Measurements from ENCODE around the gene LCN15.
"Not testable (repeated sequence)": the region's sequence is repeated elsewhere in the genome, so short reads cannot be mapped to it uniquely, and the experiment has no call there.

LCN15 gene

DNA sequence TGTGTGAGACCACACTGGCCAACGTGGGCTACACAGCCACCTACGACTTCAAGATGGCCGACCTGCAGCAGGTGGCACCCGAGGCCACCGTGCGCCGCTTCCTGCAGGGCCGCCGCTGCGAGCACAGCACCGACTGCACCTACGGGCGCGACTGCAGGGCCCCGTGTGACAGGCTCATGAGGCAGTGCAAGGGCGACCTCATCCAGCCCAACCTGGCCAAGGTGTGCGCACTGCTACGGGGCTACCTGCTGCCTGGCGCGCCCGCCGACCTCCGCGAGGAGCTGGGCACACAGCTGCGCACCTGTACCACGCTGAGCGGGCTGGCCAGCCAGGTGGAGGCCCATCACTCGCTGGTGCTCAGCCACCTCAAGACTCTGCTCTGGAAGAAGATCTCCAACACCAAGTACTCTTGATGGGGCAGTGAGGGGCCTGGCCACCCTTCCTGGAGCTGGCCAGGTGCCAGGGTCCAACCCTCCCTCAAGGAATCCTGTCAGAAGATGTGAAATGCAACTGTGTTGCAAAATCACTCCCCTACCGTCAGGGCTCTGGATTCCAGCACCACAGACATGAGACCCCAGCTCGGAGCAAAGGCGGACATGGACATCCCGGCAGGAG, 40.8 kb downstream of the LCN15 start:
- in situ Hi-C loops (cut with MboI; ENCODE audit: low sequenced_read_pairs): no loop called here

DNA sequence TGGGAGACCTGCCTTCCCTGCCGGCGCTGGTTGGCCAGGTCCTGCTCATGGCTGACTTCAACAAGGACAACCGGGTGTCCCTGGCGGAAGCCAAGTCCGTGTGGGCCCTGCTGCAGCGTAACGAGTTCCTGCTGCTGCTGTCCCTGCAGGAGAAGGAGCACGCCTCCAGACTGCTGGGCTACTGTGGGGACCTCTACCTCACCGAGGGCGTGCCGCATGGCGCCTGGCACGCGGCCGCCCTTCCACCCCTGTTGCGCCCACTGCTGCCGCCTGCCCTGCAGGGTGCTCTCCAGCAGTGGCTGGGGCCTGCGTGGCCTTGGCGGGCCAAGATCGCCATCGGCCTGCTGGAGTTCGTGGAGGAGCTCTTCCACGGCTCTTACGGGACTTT, 41.4 kb downstream of the LCN15 start:
- in situ Hi-C loops (cut with MboI; ENCODE audit: low sequenced_read_pairs): no loop called here

DNA sequence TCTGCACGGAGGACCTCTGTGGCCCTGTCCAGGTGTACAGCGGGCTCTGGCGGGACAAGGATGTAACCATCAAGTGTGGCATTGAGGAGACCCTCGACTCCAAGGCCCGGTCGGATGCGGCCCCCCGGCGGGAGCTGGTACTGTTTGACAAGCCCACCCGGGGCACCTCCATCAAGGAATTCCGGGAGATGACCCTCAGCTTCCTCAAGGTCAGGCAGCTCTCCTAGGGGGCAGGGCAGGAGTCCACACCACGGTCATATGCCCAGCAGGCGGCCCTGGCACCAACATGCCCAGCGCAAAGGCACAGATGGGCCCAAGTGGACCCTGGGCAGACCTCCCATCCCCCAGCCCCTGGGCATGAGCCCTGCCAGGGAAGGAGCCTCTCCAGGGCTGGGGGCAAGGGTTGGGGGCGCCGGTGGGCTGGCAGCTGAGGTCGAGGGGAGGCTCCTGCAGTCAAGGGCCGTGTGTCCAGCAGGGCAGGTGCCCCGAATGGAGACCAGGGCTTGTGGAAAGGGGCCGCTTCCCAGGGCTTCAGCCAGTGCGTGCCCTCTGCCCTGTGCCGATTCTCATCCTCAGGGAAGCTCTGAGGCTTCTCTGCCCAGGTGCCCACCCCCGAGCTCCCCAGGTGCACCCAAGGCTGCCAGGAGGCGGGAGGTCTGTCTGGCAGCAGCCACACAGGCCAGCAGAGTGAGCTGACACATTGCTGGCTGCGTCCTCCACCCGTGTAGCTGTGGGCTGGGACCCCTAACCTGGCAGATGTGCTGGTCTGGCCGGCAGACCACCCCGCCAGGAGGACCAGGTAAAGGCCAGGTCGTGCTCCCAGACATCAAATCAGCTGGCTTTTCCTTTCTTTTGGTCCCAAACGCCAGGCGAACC, 42.0 kb downstream of the LCN15 start:
- in situ Hi-C loops (cut with MboI; ENCODE audit: low sequenced_read_pairs): no loop called here

DNA sequence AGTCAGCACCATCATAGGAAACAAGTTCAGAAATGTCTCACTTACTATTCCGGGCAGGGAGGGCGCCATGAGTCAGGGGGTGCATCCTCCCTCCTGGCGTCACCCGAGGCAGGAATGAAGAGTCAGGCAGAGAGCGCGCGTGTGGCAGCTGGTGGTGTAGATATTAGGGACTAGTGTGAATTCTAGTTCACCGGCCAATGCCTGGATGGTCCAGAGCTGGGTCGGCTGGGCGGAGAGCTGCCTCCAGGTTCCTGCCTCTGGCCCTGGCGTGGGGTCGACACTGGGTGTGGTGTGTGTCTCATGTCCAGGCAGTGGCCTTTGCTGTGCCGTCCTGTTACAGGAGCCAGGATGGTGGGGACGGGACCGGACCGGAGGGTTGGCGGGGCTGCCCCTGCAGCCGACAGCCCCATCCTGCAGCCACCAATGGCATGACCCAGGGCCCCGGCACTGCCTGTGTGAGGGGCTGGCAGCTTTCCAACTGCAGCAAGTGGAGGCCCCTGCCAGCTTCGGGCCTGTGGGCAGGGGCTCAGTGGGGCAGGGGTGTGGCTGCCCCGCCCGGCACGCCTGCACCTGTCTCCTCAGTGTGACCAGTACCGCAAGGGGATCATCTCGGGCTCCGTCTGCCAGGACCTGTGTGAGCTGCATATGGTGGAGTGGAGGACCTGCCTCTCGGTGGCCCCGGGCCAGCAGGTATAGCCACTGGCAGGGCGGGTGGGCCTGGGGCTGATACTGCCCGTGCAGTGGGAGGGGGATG, 42.8 kb downstream of the LCN15 start:
- in situ Hi-C loops (cut with MboI; ENCODE audit: low sequenced_read_pairs): no loop called here

DNA sequence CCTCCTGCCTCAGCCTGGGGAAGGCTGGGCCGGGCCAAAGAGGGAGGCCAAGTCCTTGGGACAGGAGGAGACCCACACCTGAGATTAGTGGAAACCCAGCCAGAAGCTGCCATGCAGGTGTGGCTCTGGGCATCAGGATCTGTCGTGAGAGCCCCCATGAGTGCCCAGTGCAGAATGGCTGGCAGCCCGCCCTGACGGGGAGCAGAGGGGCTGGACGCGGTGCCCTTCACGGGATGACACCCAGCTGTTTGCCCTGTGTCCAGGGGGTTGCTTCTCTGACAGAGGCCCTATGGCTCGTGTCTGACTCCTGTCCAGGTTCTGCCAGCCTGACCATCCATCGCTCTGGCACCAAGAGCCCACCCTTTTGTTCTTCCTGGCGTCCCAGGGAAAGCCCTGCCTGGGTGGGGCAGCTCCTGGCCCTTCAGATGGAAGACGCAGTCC, 43.4 kb downstream of the LCN15 start:
- in situ Hi-C loops (cut with MboI; ENCODE audit: low sequenced_read_pairs): no loop called here

DNA sequence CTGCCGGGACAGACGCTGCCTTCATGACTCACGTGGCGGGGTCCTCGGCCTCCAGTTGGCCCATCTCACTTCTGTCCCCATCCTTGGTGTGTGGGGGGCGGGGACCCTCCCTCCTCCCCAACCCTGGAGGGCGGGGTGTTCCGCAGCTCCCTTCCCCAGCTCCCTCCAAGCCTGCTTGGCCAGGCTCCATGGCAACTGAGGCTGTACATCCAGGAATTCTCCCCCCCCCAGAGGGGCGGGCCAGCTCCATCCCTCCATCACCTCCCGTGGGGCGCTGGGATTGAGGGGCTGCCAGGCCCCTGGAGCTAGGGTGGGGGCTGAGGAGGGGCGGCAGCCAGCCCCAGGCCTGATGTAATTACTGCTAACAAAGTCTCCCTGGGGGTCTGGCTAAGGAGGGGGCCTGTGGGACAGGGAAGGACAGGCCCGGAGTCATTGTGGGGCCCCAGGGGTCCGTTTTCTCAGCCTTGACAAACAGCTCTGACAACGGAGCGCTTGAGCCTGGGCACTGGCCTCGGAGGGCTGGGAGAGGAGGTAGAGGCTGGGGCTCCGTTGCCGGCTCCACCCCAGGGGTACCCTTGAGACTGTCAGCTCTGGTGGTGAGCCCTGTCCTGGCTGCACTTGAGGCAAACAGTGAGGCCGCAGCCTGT, 43.9 kb downstream of the LCN15 start:
- in situ Hi-C loops (cut with MboI; ENCODE audit: low sequenced_read_pairs): no loop called here

DNA sequence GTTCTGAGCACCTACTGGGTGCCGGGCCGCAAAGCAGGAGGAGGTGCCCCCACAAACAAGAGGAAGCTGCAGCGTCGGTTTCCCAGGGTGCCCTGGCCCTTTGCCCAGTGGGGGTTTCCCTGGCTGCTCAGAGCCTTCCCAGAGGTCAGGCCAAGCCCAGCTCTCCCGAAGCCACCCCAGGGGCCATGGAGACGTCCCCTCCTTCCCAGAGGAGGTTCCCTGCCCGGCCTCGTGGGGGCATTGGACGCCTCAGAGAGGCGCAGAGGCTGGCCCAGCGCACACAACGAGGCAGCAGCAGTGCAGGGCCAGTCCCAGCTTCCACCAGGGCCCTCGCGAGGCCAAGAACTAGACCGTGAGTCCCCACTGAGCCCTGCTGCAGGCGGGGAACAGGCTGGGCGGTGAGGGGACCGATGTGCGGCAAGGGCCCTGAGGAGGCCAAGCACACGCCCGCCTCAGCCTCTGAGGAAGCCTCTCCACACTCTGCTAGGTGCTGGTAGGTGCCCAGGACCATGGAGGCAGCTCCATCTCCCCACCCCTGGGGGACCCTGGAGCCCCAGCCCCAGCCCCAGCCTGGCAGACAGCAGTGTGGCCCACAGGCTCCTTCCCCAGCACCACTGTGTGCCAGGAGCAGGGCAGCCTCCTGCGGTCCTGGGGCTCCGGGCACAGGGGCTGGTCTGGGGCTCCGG, 45.0 kb downstream of the LCN15 start:
- in situ Hi-C loops (cut with MboI; ENCODE audit: low sequenced_read_pairs): no loop called here

DNA sequence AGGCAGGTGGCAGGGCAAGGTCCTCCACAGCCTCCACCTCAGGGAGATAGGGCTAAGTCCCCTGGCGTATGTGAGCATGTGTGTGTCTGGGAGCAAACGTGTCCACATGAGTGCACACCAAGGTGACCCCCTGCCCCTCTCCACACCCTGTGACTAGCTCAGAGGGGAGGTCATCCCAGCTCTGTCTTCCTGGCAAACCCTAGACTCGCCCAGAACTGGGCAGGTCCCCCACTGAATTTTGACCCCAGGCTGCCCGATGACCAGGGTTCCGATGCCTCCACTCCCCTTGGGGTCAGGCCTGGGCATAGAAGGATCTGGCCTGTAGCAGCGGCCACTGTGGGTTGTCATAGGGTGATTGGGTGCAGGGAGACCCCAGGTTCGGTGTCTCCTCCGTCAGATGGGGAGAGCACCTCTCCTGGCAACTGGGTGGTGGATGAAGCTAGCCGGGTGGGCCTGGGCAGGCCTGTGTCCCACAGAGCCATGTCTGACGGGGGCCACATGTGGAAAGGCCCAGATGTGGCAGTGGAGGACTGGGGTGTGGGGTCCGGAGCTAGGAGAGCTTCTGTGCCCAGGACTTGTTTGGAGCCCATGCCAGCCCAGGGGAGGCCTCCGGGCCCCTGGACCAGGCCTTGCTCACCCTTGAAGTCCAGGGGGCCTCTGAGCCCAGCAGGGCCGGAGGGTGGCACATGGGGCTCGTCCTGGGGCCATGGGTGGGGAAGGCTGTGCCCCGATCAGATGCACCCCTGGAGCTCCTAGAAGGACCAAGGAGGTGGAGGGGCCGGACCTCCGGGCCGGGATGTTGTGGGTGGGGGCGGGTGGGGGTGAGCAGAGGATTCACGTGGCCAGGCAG, 45.7 kb downstream of the LCN15 start:
- in situ Hi-C loops (cut with MboI; ENCODE audit: low sequenced_read_pairs): no loop called here

DNA sequence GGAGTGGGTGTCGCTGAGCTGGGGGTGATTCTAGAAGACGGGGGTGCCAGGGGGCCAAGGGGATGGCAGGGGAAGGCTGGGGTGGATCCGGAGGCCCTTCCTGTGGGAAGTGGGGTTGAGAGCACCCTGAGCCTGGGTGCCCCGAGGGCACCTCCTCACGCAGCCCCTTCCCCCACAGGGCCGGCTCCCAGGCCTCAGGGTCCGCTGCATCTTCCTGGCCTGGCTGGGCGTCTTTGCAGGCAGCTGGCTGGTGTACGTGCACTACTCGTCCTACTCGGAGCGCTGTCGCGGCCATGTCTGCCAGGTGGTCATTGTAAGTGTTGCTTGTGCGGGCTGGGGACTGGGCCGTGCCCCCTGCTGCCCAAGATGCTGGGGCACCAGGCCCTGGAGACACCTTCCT, 46.9 kb downstream of the LCN15 start:
- in situ Hi-C loops (cut with MboI; ENCODE audit: low sequenced_read_pairs): no loop called here

DNA sequence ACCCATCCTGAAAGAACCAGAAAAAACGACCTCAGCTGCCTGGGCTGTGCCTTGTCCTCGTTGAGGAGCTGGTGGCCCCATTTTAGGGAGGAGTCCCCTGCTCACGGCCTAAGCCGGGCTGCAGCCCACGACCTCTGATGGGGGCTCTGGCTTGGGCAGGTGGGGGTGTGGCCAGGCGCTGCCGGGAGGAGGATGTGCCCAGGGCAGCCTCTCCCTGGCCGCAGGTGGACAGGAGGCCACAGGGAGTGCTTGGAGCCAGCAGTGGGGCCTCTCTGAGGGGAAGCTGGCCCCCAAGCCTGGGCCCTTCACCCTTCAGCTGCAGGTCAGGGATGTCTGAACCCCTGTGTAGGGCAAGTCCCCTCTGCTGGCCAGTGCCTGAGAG, 49.4 kb downstream of the LCN15 start:
- in situ Hi-C loops (cut with MboI; ENCODE audit: low sequenced_read_pairs): no loop called here

DNA sequence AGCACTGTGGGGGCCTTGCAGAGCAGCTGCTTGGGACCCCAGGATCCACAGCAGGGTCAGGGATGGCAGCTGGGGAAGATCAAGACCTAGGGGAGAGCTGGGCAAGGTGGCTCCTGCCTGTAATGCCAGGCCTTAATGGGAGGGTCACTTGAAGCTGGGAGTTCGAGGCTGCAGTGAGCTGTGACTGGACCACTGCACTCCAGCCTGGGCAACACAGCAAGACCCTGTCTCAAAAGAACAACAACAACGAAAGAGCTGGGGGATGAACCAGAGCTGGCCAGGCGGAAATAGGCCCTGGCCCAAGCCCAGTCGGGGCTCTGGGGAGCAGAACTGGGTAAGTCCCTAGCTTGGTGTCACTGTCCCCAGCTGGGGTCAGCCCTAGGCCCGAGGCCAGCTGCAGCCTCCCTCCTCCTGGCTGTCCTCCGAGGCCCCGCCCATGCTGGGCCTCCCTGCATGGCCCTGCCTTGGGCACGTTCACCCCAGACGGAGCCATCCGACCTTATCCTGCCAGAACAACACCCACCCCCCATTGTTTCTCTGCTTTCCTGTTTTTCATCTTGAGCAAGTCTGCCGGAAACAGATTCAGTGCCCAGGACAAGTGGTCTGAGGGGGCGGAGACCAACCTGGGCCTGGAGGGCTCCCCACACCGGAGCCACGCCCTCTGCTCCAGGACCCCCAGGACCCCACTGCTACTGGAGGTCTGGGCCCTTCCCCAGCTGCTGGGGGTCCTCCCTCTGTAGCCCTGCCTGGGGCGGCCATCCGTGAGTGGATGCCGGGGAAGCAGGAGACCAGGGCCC, 50.0 kb downstream of the LCN15 start:
- in situ Hi-C loops (cut with MboI; ENCODE audit: low sequenced_read_pairs): no loop called here

DNA sequence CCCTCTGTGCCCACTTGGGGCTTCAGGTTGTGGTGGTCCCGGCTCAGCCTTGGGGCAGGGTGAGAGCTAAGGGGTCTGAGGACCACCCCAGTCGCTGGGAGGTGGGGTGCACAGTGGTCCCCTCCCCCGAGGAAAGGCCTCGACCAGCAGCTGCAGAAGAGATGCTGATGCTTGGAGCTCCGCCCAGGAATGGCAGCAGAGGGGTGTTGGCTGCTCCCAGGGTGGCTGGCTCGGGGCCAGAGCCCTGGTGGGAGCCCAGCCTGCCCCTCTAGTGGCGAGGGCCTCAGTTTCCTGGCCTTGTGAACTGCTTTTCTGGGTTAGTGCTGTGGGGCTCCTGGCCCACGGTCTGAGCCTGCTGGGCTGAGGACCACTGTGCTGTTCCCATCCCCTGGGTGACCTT, 50.8 kb downstream of the LCN15 start:
- in situ Hi-C loops (cut with MboI; ENCODE audit: low sequenced_read_pairs): no loop called here

DNA sequence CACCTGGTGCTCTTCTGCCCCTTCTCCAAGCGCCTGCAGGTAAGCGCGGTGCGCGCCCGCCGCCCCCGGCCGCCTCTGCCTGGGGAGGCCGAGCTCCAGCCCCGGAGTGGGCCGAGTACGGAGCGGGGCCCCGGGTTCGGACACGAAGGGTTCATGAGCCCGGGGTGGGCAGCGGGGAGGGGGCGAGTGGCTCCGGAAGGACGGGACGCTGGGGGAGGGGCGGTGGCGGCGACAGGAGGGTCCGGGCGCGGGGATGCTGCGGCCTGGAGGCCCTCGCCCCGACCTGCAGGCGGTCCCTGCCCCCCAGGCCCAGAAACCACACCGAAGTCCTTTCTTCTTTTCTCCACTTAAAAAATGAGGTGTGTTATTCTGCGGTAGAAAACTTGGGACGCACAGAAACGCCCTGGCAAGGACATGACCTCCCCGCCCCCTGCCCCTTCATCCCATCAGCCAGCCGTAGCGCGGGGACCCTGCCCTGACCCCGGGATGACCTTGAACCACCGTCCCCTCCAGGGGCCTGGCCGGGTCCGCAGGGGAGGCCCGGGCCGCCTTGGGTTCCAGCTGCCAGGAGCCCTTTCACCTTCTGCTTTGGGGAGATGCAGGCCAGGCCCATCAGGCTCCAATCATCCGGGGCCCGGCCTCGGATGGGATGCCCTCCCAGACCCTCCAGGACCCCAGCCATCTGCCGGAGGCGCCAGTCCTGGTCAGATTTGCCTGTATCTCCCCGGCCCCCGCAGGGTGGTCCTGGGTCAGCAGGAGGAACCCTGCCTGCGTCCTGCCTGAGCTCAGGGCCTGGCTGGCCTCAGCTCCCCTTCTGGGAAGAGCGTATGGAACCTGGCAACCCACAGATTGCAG, 51.4 kb downstream of the LCN15 start:
- in situ Hi-C loops (cut with MboI; ENCODE audit: low sequenced_read_pairs): no loop called here

DNA sequence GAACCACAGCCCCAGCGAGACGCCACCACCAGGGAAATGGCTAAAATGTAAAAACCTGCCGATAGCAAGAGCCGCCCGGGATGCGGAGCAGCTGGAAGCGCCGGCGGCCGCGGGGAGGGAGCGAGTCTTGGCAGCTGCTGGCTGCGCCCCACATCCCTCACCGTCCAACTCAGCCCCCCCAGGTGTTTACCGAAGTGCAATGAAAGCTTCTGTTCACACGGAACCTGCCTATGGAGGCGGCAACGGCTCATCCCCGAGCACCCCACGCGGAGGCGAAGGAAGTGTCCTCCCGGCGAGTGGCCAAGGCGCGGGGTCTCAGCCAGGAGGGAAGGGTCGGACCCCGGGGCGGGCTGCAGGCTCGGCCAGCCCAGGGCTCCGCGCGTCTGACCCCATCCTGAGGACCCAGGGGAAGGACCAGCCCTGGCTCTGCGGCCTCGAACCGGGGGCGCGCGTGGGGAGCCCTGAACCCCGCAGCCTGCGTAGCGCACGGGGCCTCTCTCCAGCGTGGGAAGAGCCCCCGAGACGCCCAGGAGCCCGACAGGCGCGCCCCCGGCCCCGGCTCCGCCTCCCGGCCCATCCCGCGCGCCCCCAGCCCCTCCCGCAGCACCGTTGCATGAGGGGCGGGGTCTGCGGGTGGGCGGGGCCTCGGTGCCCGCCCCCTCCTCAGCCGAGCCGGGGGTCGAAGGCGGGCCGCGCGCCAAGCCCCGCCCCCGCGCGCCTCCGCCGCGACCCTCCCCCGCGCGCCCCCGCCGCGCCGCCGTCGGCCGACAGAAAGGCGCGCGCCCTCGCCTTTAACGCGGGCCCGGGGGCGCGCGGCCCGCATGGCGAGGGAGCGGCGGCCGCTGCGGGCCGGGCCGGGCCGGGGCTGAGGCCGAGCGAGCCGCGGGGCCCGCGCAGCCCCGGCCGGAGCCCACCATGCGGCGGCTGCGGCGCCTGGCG, 52.3 kb downstream of the LCN15 start, which contains the start of gene DIPK1B:
TSS of gene DIPK1B (plus strand) at position 822 of the 939 bp plus-strand sequence. CDS start at position 916, 94 bp downstream.
- in situ Hi-C loops (cut with MboI; ENCODE audit: low sequenced_read_pairs): no loop called here

DNA sequence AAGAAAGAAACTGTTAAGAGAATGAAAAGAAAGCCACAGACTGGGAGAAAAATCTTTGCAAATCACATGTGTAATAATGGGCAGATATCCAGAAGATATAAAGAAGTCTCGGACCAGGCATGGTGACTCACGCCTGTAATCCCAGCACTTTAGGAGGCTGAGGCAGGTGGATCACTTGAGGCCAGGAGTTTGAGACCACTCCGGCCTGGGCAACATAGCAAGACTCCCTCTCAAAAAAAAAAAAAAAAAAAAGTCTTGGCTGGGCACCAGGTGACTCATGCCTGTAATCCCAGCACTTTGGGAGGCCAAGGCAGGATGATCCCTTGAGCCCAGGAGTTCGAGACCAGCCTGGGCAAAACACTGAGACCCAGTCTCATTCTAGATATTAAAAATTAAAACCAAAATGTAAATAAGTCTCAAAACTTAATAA, 53.1 kb downstream of the LCN15 start:
- in situ Hi-C loops (cut with MboI; ENCODE audit: low sequenced_read_pairs): not testable (repeated sequence)

DNA sequence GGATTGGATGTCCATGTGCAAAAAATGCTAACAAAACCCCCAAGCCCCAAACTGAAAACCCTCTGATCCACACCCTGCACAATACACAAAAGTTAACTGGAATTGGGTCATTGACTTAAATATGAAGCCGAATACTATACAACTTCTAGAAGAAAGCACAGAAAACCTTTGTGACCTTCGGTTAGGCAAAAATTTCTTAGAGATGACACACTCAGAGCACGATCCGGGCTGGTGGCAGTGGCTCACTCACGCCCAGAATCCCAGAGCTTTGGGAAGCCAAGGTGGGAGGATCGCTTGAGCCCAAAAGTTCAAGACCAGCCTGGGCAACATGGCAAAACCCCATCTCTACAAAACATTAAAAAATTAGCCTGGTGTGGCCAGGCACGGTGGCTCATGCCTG, 53.8 kb downstream of the LCN15 start:
- in situ Hi-C loops (cut with MboI; ENCODE audit: low sequenced_read_pairs): no loop called here
